SHP77 (cell line): ENCODE measurements around the gene IL2RA.
"Not testable (repeated sequence)": the region's sequence is repeated elsewhere in the genome, so short reads cannot be mapped to it uniquely, and the experiment has no call there.

ENCODE experiments used
- DNase-seq, 2 experiments: peaks; one replicate each; lab custom pipeline; 2025; lab: John Stamatoyannopoulos, UW

IL2RA gene

GRCh38 chr10:6062101-6062771 is at the start of gene IL2RA:
Gene IL2RA (minus strand): TSS chr10:6062367. CDS start chr10:6062151, 216 bp downstream.
- DNase-seq: no peak

DNA sequence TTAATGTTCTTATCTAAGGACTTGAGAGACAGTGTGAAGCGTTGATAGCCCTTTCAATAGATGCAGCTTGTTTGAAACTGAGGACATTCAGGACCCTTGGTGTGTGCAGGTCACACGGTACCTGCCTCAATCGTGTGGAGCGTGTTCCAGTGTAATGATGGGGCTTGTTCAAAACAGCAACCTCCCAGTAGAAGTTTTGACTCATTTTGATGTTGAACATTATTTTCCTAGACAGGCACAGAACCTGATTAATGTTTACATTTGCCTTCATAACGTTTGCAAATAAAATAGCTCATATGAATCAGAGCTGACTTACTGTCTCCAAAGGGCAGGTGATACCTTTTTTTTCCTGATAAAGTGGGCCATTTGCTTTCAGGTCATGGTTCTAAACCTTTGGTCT is 48.0 kb upstream of the IL2RA start:
- no peak for DNase-seq

DNA sequence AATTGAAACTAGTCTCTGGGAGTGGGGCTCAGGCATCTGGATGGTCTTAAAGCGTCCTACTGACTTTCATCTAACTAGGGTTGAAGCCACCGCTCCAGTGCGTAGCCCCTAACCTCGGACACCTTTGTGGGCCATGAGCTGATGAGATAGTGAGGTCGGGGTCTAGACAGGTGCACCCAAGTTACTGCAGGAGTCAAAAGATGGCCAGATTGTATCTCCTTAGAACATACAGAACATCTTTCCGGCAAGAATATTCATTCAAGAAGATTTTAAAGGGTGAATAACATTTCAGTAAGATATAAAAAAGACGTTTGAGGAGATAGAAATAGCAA is 47.2 kb upstream of the IL2RA start:
- no peak for DNase-seq

DNA sequence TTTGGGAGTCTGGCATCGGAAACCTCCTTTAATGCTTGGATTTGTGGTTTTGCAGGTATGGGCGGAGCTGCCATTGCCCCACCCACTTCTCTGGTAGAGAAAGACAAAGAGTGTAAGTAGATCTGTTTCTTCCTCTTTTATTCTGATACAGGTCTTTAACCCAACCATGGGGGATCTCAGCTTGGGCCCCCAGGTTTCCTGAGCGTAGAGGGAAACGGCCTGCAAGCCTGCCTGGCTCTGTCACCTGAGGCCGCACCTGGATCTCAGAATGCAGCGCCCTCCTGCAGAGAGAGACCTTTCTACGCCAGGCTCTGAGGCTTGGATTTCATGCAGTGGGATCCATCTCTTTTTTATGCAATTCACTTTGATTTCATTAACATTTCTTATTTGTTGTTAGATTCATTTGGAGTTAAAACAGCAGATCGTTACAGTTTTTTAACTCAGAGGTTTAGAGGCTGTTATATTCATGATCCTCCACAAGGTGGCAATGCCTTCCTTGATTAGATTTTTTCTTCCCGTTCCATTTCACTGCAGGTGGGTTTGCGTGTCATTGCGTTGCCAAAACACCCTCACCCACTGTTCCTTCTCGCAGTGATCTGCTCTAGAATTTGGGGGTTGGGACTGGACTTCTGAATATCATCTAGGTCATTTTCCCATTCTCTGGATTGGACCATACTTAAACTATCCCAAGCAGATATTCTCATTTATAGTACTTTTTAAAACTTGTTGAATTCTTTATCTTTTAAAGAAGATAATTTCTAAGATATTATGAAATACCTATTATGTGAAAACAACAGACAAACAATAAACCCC is 46.7 kb upstream of the IL2RA start:
- peak; percentile 4 to 15 for DNase-seq

DNA sequence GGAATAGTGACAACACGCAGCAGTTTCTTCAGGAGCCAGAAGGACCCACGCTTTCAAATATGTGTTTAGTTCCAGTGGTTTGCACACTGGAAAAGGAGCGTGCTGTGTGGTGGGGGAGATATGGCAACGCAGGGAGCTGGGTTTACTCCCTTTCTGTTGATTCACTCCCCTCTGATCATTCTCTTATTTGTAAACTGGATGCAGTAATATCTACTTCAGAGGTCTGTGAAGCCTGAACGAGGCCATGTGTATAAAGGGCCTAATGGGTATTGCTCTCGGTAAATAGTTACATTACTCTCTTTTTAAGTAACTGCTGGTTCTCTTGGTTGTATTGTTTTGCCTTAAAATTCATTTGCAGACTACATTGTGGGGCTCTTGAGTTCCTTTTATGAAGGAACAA is 45.9 kb upstream of the IL2RA start:
- no peak for DNase-seq

GRCh38 chr10:6107616-6108015 is 45.4 kb upstream of the IL2RA start:
- not testable (repeated sequence) for DNase-seq

- no peak for DNase-seq
Measured at GRCh38 chr10:6103591-6103990, 41.4 kb upstream of the IL2RA start.

DNA sequence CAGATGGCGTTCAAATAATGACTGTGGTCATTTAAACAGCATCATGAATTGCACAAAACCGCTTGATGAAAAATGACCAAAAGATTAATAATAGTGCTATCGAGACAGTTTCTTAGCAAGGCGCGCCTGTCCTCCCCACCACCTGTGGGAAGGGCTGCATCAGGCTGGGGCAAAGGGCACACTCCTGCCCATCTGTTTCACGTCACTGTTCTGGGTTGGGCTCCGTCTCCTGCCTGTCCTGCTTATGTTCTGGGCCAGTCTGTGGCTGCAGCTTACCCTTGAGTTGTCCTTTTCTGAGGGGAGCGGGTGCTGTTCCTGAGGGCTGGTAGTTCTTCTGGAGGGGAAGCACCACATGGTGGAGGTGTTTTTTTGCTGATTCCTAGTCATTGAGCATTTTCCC is 40.0 kb upstream of the IL2RA start:
- no peak for DNase-seq

GRCh38 chr10:6101181-6101580 is 39.0 kb upstream of the IL2RA start:
- DNase-seq: no peak

DNA sequence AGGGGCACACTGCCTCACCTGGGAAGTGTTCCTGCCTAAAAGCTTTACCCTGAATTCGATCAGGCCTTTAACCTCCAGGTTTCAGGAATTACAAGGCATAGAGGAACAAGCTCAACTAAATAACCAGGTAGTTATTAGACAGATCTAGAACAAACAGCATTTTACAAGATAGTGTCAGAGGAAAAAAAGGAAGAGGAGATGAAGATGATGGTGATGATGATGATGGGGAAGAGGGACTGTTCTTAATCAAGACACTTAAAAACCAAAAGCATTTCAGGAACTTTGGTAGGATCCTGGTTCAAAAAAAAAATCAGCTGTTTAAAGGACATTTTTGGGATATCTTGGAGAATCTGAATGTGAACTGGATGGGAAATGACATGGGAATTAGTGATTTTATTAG is 38.2 kb upstream of the IL2RA start:
- no peak for DNase-seq

DNA sequence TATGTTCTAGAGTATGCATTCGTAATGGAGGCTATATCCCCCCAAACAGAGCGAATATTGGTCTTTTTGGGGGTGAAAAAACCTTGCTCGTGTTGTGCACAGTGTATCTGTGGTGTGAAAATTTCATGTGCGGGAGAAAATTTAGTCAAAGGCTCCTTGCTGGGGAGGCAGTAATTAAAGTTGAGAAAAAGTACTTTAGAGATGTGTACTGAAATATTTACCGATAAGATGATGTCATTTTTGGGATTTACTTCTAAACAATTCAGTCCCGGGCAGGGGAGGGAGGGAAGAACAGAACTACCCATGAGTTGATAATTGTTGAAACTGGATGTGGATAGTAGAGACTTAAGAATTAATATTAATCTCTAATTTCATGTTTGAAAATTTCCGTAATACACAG is 36.0 kb upstream of the IL2RA start:
- DNase-seq: no peak

- DNase-seq: no peak
Measured at GRCh38 chr10:6097063-6097462, 34.9 kb upstream of the IL2RA start.

DNA sequence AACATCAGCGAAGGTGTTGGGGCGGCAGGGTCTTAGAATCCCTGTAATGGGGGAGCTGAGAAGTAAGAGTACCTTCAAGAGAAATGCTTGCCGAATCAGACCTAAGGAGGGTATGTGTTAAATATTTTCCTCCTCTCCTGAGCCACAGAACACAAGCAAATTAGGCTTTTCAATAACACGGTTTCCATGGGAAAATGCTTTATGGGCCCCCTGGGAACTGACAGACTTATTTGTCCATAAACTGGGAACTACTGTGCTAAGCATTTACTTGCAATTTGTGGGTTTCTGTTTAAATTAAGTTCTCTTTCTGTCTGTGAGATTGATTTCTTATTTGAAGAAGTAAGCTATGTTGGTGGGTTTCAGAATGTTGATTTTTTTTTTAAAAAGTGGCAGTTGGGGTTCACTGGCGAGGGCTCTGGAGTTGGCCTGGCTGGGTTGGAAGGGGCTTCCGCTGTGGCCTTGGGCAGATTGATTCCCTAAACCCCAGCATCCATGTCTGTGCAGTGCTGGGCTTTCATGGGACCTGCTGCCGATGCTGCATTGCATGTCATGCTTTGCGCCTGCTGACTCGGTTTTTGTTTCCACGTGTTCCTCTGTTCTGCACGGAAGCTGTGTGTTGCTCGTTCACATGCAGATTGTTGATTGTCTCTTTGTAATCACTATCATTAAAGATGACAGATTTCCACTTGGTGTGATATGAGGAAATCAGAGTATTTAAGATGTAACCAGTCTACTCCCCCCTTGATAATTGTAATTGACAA is 33.8 kb upstream of the IL2RA start:
- no peak for DNase-seq

- DNase-seq: no peak
Measured at GRCh38 chr10:6092731-6093130, 30.6 kb upstream of the IL2RA start.

GRCh38 chr10:6091630-6092029 is 29.5 kb upstream of the IL2RA start:
- no peak for DNase-seq

- DNase-seq: peak; percentile 2 to 3
Measured at GRCh38 chr10:6089334-6090219, 27.4 kb upstream of the IL2RA start.

DNA sequence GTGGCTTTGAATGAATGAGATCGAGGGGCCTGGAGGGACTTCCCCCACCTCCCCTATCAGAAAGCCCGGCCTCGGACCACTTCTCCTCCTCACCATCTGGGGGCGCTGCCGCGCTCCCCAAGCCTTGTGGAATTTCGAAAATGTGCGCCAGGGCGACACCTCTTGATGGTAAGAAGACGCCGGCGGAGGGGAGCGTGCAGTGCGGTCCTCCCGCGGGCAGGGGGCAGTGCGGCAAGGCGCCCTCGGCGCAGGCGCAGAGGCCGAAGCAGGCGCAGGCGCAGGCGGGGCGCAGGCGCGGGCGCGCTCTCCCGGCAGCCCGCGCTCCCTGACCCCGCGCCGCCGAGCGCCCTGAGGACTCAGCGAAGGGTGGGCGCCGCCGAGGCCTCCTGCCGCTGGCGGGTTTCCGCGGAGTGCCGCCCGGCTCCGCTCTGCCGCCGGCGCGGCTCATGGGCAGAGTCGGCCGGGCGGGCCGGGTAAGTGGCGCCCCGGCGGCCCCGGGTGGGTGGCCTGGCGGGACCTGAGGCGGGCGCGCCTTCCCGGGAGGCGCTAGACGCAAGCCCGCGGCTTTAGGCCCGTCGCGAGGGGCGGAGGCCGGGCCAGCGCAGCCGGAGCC is 26.7 kb upstream of the IL2RA start, which contains the start of gene RBM17:
Gene RBM17, plus strand, starts transcription at position 314 of the 613 bp plus-strand sequence. CDS start 8,032 bp downstream, outside the sequence.
- peak; percentile 92 to 94 for DNase-seq

- DNase-seq: peak; percentile 90 to 94
Measured at GRCh38 chr10:6086375-6087233, 24.4 kb upstream of the IL2RA start.

- DNase-seq: no peak
Measured at GRCh38 chr10:6083523-6084475, 21.6 kb upstream of the IL2RA start.
